Rectal smooth muscle tissue (tissue), 1 donor: ENCODE measurements around the gene PKD1L1.

Experiments
- H3K27ac ChIP-seq: one replicate; pipeline ENCODE4 v1.7.0; 2013; ENCODE audit warnings: low read depth, low read length, inconsistent platforms
- H3K27me3 ChIP-seq: one replicate; pipeline ENCODE4 v1.7.0; 2013; ENCODE audit warnings: low read length; ENCODE audit not compliant: control insufficient read depth, insufficient read depth
- H3K36me3 ChIP-seq: one replicate; pipeline ENCODE4 v1.7.0; 2013; ENCODE audit warnings: low read length; ENCODE audit not compliant: control insufficient read depth, insufficient read depth
- H3K4me1 ChIP-seq: one replicate; pipeline ENCODE4 v1.7.0; 2013; ENCODE audit warnings: low read length; ENCODE audit not compliant: control insufficient read depth, insufficient read depth
- H3K4me3 ChIP-seq: one replicate; pipeline ENCODE4 v1.7.0; 2013; ENCODE audit warnings: low read length
- H3K9ac ChIP-seq: one replicate; pipeline ENCODE4 v1.7.0; 2013; ENCODE audit warnings: low read length

PKD1L1 gene

GRCh38 chr7:47726047-47726726 lies 222.1 kb downstream of the PKD1L1 start:
- Histone ChIP-seq H3K27me3 (no peaks in the 10 kb centered on the region), H3K9ac (no peak overlapping the region), H3K36me3 (no peaks in the 10 kb centered on the region), H3K4me3 (no peak overlapping the region), H3K27ac (no peak overlapping the region), H3K4me1 (no peaks in the 10 kb centered on the region)

GRCh38 chr7:47725031-47725780 lies 223.1 kb downstream of the PKD1L1 start:
- Histone ChIP-seq H3K9ac (no peak overlapping the region), H3K4me1 (peaks cover 8% of the 10 kb centered on the region), H3K27ac (no peak overlapping the region), H3K4me3 (no peak overlapping the region), H3K27me3 (no peaks in the 10 kb centered on the region), H3K36me3 (no peaks in the 10 kb centered on the region)
